Suprapubic skin (tissue), 4 donors: ENCODE measurements around the gene FTSJ1. TPM values are rescaled to one million over a fixed set of nuclear protein-coding genes. Genes with fewer than 3 reads are reported as not detected.

ENCODE experiments used
- DNase-seq, 2 donors: peaks; one replicate each; pipeline ENCODE4 v3.0.0-alpha.2; 2019; ENCODE audit warnings: low spot score in 2 of 2
- H3K27ac ChIP-seq: fragments of 200-600 bp; sonication (generic); one replicate; pipeline ENCODE4 v1.5.1; 2019
- H3K27me3 ChIP-seq: fragments of 200-600 bp; sonication (generic); one replicate; pipeline ENCODE4 v1.5.1; 2019
- H3K36me3 ChIP-seq: fragments of 200-600 bp; sonication (generic); one replicate; pipeline ENCODE4 v1.5.1; 2019
- H3K4me1 ChIP-seq: fragments of 200-600 bp; sonication (generic); one replicate; pipeline ENCODE4 v1.5.1; 2019
- H3K4me3 ChIP-seq: fragments of 200-600 bp; sonication (generic); one replicate; pipeline ENCODE4 v1.5.1; 2019; ENCODE audit warnings: mild to moderate bottlenecking
- H3K9me3 ChIP-seq: fragments of 200-600 bp; sonication (generic); one replicate; pipeline ENCODE4 v1.5.1; 2019
- EP300 ChIP-seq: sonication (generic); formaldehyde crosslinking; IDR thresholded peaks from one replicate; pipeline ENCODE4 v1.6.1; 2017; ENCODE audit warnings: antibody characterized with exemption
- POLR2A ChIP-seq, 2 donors: fragments of 450-650 bp; IDR thresholded peaks; one replicate each; pipeline ENCODE4 v1.6.1; 2017; ENCODE audit warnings: antibody characterized with exemption in 2 of 2, mild to moderate bottlenecking in 2 of 2, moderate library complexity in 2 of 2
- POLR2AphosphoS5 ChIP-seq, 3 donors: sonication (generic); formaldehyde crosslinking; IDR thresholded peaks; one replicate each; pipeline ENCODE4 v1.6.1; 2017; ENCODE audit warnings: antibody characterized with exemption in 3 of 3
- WGBS: methylation state at CpG from one replicate; pipeline ENCODE4 v1.1.5; 2018; 5-methylcytosine and 5-hydroxymethylcytosine counted together
- total RNA-seq, 4 donors: library from RNA; depleted of rRNA; stranded (reverse); fragments of >200 nt; gene quantifications; one replicate each; pipeline ENCODE4 v1.1.0, GENCODE V29; 2016
- TF ChIP-seq, protein P1 (sequence below), 2 donors: fragments of 200-600 bp in 1 of 2; fragments of 450-650 bp in 1 of 2; sonication (generic) in 1 of 2; IDR thresholded peaks; one replicate each; pipeline ENCODE4 v1.5.1; 2016 to 2019; ENCODE audit warnings: antibody characterized with exemption in 2 of 2, mild to moderate bottlenecking in 1 of 2, moderate library complexity in 1 of 2

FTSJ1 gene
- total RNA-seq, 4 donors from 2014 or later, result 27.8 to 54.3 (median 47.9) TPM

GRCh38 chrX:48490661-48491060 is 14.7 kb downstream of the FTSJ1 start:
- TF ChIP-seq EP300, result no peak
- TF ChIP-seq POLR2A (IDR thresholded peaks at IDR 0.05), result no peak
- no peak for TF ChIP-seq POLR2AphosphoS5 (IDR thresholded peaks at IDR 0.05)
- TF ChIP-seq, protein P1, sequence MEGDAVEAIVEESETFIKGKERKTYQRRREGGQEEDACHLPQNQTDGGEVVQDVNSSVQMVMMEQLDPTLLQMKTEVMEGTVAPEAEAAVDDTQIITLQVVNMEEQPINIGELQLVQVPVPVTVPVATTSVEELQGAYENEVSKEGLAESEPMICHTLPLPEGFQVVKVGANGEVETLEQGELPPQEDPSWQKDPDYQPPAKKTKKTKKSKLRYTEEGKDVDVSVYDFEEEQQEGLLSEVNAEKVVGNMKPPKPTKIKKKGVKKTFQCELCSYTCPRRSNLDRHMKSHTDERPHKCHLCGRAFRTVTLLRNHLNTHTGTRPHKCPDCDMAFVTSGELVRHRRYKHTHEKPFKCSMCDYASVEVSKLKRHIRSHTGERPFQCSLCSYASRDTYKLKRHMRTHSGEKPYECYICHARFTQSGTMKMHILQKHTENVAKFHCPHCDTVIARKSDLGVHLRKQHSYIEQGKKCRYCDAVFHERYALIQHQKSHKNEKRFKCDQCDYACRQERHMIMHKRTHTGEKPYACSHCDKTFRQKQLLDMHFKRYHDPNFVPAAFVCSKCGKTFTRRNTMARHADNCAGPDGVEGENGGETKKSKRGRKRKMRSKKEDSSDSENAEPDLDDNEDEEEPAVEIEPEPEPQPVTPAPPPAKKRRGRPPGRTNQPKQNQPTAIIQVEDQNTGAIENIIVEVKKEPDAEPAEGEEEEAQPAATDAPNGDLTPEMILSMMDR (IDR thresholded peaks at IDR 0.05), result no peak
- Histone ChIP-seq H3K27me3 (no peaks in the 10 kb centered on the region), H3K27ac (peak overlapping the region; percentile 60), H3K4me1 (no peaks in the 10 kb centered on the region), H3K36me3 (no peaks in the 10 kb centered on the region), H3K4me3 (no peak overlapping the region), H3K9me3 (no peaks in the 10 kb centered on the region)
- no peak for DNase-seq
- WGBS, result 64% methylated on average over 8 of the region's 8 CpGs

DNA sequence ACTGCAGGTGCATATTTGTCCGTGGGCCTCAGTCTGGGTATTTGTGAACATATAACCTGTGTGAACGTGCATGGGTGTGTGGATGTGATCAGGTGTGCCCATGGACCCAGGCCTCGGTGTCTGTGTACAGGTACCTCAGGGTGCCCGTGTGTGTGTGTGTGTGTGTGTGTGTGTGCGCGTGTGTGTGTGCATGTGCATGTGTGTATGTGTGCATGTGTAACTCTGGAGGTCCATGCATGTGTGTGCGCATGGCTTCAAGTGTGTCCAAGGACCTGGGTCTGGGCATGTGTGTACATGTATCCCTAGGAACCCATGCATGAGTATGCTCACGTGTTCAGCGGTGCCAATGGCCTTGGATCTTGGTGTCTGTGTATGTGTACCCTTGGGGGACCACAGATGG is 15.8 kb downstream of the FTSJ1 start:
- H3K27ac ChIP-seq, result no peak overlapping the region
- no peaks in the 10 kb centered on the region for H3K36me3 ChIP-seq
- H3K4me1 ChIP-seq, result no peaks in the 10 kb centered on the region
- DNase-seq, result no peak
- TF ChIP-seq POLR2A (IDR thresholded peaks at IDR 0.05), result no peak
- TF ChIP-seq POLR2AphosphoS5 (IDR thresholded peaks at IDR 0.05), result no peak
- no peak for TF ChIP-seq EP300
- TF ChIP-seq, protein P1 (IDR thresholded peaks at IDR 0.05), result no peak
- no peaks in the 10 kb centered on the region for H3K9me3 ChIP-seq
- H3K4me3 ChIP-seq, result no peak overlapping the region
- H3K27me3 ChIP-seq, result no peaks in the 10 kb centered on the region
- 84% methylated on average over 6 of the region's 9 CpGs for WGBS

- no peak for DNase-seq
- Histone ChIP-seq H3K4me3 (no peak overlapping the region), H3K36me3 (no peaks in the 10 kb centered on the region), H3K27ac (no peak overlapping the region), H3K4me1 (no peaks in the 10 kb centered on the region), H3K27me3 (no peaks in the 10 kb centered on the region), H3K9me3 (no peaks in the 10 kb centered on the region)
- no peak for TF ChIP-seq POLR2A (IDR thresholded peaks at IDR 0.05)
- TF ChIP-seq EP300, result no peak
- TF ChIP-seq, protein P1 (IDR thresholded peaks at IDR 0.05), result no peak
- no peak for TF ChIP-seq POLR2AphosphoS5 (IDR thresholded peaks at IDR 0.05)
- WGBS, result 77% methylated on average over 7 of the region's 7 CpGs
These were observed 16.4 kb downstream of the FTSJ1 start for GRCh38 chrX:48492293-48492910.

GRCh38 chrX:48493890-48494364 is 17.9 kb downstream of the FTSJ1 start:
- Histone ChIP-seq H3K9me3 (no peaks in the 10 kb centered on the region), H3K4me1 (no peaks in the 10 kb centered on the region), H3K27ac (no peak overlapping the region), H3K36me3 (no peaks in the 10 kb centered on the region), H3K4me3 (no peak overlapping the region), H3K27me3 (no peaks in the 10 kb centered on the region)
- TF ChIP-seq POLR2A (IDR thresholded peaks at IDR 0.05) (no peak), POLR2AphosphoS5 (IDR thresholded peaks at IDR 0.05) (no peak), EP300 (no peak)
- TF ChIP-seq, protein P1 (IDR thresholded peaks at IDR 0.05), result no peak
- DNase-seq, result no peak
- WGBS, result 51% methylated on average over 9 of the region's 10 CpGs

DNA sequence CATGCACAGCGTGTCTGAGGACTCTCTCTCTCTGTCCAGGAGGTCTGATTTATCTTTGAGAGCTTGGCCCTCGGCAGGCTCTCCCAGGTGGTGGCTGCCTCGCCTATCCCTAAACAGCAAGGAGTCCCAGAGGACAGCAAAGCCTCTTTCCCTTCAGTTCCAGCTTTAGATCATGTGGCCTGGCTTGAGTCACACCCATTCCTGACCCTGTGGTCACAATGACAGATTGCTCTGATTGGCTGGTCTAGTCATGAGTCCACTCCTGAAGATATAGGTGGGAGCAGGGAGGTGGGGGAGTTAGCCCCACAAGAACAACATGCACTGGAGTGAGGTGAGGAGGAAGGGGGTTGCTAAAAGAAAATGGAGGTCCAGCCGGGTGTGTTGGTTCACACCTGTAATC is 20.7 kb downstream of the FTSJ1 start:
- H3K4me3 ChIP-seq, result no peak overlapping the region
- no peak for DNase-seq
- H3K4me1 ChIP-seq, result no peaks in the 10 kb centered on the region
- no peaks in the 10 kb centered on the region for H3K27me3 ChIP-seq
- 75% methylated on average over 4 of the region's 4 CpGs for WGBS
- TF ChIP-seq EP300 (no peak), POLR2A (IDR thresholded peaks at IDR 0.05) (no peak), POLR2AphosphoS5 (IDR thresholded peaks at IDR 0.05) (no peak)
- TF ChIP-seq, protein P1 (IDR thresholded peaks at IDR 0.05), result no peak
- H3K36me3 ChIP-seq, result no peaks in the 10 kb centered on the region
- no peaks in the 10 kb centered on the region for H3K9me3 ChIP-seq
- no peak overlapping the region for H3K27ac ChIP-seq
